Thoracic aorta (tissue), 2 donors: ENCODE data around the gene SLC24A3. TPM values are rescaled to one million over a fixed set of nuclear protein-coding genes. Genes with fewer than 3 reads are reported as not detected.

Experiments
- ATAC-seq: fragments of 150-250 bp; one replicate; pipeline ENCODE4 v1.8.0; 2017; ENCODE audit warnings: low read depth; ENCODE audit not compliant: insufficient number of reproducible peaks, low FRiP score
- DNase-seq: peaks from one replicate; pipeline ENCODE4 v3.0.0-alpha.2; 2020; ENCODE audit warnings: low spot score
- H3K27ac ChIP-seq, 2 donors: fragments of 200-600 bp; sonication (generic); 1 replicate in 1 of 2; 2 replicates in 1 of 2; pipeline ENCODE4 v1.5.1; 2016; ENCODE audit warnings: mild to moderate bottlenecking in 2 of 2, moderate library complexity in 2 of 2
- H3K27me3 ChIP-seq: fragments of 200-600 bp; sonication (generic); replicated peaks from 2 replicates; pipeline ENCODE4 v1.6.0; 2016; ENCODE audit warnings: mild to moderate bottlenecking; ENCODE audit not compliant: insufficient read depth
- H3K36me3 ChIP-seq: fragments of 200-600 bp; sonication (generic); one replicate; pipeline ENCODE4 v1.5.1; 2016
- H3K4me1 ChIP-seq, 2 donors: fragments of 200-600 bp; sonication (generic); 1 replicate in 1 of 2; 2 replicates in 1 of 2; pipeline versions ENCODE4 v1.5.1 to v1.6.0; 2016; ENCODE audit warnings: low read depth in 2 of 2, mild to moderate bottlenecking in 1 of 2; ENCODE audit not compliant: control insufficient read depth in 1 of 2
- H3K4me3 ChIP-seq: fragments of 200-600 bp; sonication (generic); 2 replicates; pipeline ENCODE4 v1.5.1; 2016; ENCODE audit warnings: mild to moderate bottlenecking
- H3K9me3 ChIP-seq: fragments of 200-600 bp; sonication (generic); 2 replicates; pipeline ENCODE4 v1.5.1; 2016
- total RNA-seq, 2 donors: library from RNA; depleted of rRNA; stranded (reverse); fragments of >200 nt; gene quantifications; one replicate each; pipeline versions ENCODE4 v1.1.0 to v1.2.3, GENCODE V29; 2016
- TF ChIP-seq, protein P1 (sequence below): fragments of 200-600 bp; sonication (generic); IDR thresholded peaks from one replicate; pipeline ENCODE4 v1.5.1; 2019; ENCODE audit warnings: antibody characterized with exemption

The SLC24A3 gene
- total RNA-seq, 2 donors from 2014 or later = 8.3 to 31.4 TPM

DNA sequence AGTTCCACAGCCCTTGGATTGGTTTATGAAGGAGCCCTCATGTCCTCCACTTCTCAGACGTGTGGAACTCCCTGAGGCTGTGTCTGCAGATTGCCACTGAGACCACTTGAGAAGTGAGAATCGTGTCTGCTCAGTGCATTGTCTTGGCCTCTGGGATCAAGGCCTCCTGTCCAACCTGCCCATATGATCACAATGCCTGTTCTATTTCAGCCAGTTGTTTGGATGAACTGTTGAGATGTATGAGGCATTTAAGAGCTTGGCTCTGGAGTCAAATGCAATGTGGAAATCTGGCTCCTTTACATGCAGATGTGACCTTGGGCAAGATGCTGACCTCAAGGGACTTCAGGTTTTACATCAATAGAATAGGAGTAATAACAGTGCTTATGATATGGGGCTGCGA, 125.9 kb downstream of the SLC24A3 start:
- ATAC-seq (no peak), DNase-seq (no peak)
- TF ChIP-seq, protein P1, sequence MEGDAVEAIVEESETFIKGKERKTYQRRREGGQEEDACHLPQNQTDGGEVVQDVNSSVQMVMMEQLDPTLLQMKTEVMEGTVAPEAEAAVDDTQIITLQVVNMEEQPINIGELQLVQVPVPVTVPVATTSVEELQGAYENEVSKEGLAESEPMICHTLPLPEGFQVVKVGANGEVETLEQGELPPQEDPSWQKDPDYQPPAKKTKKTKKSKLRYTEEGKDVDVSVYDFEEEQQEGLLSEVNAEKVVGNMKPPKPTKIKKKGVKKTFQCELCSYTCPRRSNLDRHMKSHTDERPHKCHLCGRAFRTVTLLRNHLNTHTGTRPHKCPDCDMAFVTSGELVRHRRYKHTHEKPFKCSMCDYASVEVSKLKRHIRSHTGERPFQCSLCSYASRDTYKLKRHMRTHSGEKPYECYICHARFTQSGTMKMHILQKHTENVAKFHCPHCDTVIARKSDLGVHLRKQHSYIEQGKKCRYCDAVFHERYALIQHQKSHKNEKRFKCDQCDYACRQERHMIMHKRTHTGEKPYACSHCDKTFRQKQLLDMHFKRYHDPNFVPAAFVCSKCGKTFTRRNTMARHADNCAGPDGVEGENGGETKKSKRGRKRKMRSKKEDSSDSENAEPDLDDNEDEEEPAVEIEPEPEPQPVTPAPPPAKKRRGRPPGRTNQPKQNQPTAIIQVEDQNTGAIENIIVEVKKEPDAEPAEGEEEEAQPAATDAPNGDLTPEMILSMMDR = no peak
- Histone ChIP-seq H3K4me1 (peaks cover 9 to 21% of the 10 kb centered on the region in 2 donors), H3K4me3 (no peak overlapping the region), H3K27me3 (no peaks in the 10 kb centered on the region), H3K27ac (no peak overlapping the region), H3K36me3 (no peaks in the 10 kb centered on the region), H3K9me3 (no peaks in the 10 kb centered on the region)

DNA sequence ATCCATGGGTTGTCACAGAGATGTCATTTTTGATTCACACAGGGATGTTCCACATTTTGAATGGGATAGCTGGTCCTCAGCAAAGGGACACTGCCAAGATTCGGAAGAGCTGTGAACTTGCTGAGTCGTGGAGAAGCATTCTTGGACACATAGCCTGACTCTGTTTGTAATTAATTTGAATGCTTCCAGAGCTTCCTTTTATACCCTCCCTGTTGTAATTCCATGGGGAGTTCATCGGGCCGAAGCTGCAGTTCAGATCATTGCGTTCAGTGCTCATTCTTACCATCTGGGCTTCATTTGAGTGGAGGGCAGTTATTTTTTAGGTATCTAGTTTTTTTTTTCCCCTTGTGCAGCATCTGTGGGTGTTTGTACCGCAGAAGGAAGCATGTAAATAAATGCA, 126.5 kb downstream of the SLC24A3 start:
- Histone ChIP-seq H3K36me3 (no peaks in the 10 kb centered on the region), H3K9me3 (no peaks in the 10 kb centered on the region), H3K27ac (no peak overlapping the region), H3K4me1 (peaks cover 9 to 21% of the 10 kb centered on the region in 2 donors), H3K4me3 (no peak overlapping the region), H3K27me3 (no peaks in the 10 kb centered on the region)
- TF ChIP-seq, protein P1 = no peak
- DNase-seq = no peak
- ATAC-seq = no peak

DNA sequence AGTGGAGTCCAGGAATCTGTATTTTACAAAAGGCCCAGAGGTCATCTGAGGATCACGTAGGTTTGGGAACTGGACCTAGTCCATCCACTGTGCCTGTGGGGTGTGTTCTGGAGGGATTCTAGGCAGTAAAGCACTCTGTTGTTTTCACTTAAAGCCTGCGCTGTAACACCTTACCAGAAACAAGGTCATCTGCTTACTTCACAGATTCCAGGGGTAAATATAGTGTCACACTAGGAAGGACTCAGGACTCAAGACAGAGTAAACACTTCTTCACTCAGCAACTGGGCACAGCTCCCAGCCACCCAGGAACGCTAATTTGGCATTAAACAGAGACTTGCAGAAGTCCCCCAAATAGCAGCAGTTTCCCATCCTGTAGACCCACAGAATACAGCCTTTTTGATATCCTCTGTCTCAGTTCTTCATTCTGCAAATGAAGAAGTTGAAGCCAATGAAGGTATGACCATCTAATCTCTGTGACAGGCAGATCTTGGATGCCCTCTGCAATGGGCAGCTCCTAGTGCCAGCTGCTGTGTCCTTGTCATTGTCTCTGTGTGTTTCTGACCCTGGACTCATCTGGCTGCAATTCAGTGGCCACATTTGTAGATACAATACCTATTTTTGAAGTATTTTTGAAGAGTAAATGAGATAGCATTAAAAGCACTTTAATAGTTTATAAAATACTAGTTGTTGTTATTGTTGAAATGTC, 129.1 kb downstream of the SLC24A3 start:
- ATAC-seq = no peak

DNA sequence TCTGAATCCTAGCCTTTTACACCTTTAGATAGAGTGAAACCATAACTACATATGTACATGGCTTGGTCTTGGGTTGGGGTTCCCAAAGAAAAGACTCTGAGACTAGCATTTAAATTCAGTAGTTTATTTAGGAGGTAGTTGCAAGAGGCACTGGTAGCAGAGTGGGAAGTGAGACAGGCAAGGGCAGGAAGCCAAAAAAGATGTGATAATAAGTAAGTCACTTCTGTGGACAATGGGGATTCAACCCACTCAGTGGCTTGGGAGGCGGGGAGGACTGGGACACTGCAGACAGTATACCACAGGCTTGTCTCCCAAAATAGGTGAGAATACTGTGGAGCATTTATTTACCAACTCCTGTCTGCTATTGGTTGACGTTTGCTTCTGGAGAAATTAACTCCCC, 131.9 kb downstream of the SLC24A3 start:
- ATAC-seq (no peak), DNase-seq (no peak)
- H3K4me3 ChIP-seq = no peak overlapping the region
- H3K9me3 ChIP-seq = no peaks in the 10 kb centered on the region
- peaks cover 6 to 21% of the 10 kb centered on the region in 2 donors for H3K4me1 ChIP-seq
- no peak overlapping the region for H3K27ac ChIP-seq
- H3K27me3 ChIP-seq = no peaks in the 10 kb centered on the region
- no peaks in the 10 kb centered on the region for H3K36me3 ChIP-seq
- TF ChIP-seq, protein P1 = no peak

More for the DNA sequence above, 129.1 kb downstream of the SLC24A3 start:
- Histone ChIP-seq H3K4me1 (peaks cover 6 to 21% of the 10 kb centered on the region in 2 donors), H3K27ac (no peak overlapping the region), H3K4me3 (no peak overlapping the region), H3K27me3 (no peaks in the 10 kb centered on the region), H3K36me3 (no peaks in the 10 kb centered on the region), H3K9me3 (no peaks in the 10 kb centered on the region)
- TF ChIP-seq, protein P1 = no peak
- no peak for DNase-seq

DNA sequence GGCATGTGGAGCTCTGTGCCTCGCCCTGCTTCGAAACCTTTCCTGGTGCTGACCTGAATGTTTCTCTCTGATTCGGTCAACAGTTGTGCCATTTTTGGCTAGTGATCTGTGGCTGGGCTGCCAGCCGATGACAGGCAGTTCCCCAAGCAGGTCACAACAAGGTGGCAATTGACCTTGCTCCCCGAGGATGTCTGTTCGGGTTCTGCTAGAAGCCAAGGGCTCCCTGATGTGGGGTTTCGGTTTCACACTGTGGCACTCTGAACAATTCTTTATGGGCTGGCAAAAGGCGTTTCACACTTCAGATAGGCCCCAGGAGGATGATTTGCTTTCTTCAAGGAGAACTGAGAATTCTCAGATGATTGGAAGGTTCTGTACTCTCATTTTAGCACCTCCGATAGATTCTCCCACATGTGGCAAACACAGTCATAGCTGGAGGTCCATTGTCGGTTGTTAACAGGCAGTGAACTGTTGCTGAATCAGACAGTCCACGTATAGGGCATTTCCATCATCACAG, 135.6 kb downstream of the SLC24A3 start:
- ATAC-seq (no peak), DNase-seq (no peak)
- Histone ChIP-seq H3K9me3 (no peaks in the 10 kb centered on the region), H3K27me3 (no peaks in the 10 kb centered on the region), H3K27ac (no peak overlapping the region), H3K36me3 (no peaks in the 10 kb centered on the region), H3K4me1 (no peaks in the 10 kb centered on the region), H3K4me3 (no peak overlapping the region)
- TF ChIP-seq, protein P1 = no peak
